HEK293 (cell line): ENCODE results near the gene ZCCHC10.
A peak's percentile ranks its signal among the peaks of the same experiment; 100 is the strongest.

Experiments used
- CTCF ChIA-PET: fragments of 350-600 bp; formaldehyde crosslinking; extraction: SDS; loops from one replicate; lab custom pipeline; 2021; ENCODE audit warnings: antibody characterized with exemption; lab: Yijun Ruan, JAX
- POLR2A ChIA-PET: fragments of 300-600 bp; formaldehyde crosslinking; extraction: SDS; loops from one replicate; lab custom pipeline; 2020; ENCODE audit warnings: antibody characterized with exemption, inconsistent platforms; lab: Yijun Ruan, JAX
- H3K27ac ChIP-seq: fragments of 200-500 bp; sonication (Bioruptor generic); 2 replicates; pipeline ENCODE4 v1.5.1; 2014; ENCODE audit warnings: low read depth, low read length, control low read depth, inconsistent platforms; ENCODE audit errors: extremely low read depth
- H3K36me3 ChIP-seq, 2 experiments: fragments of 200-500 bp in 1 of 2; sonication (Bioruptor generic) in 1 of 2; 1 replicate in 1 of 2; 2 replicates in 1 of 2; pipeline ENCODE4 v1.5.1; 2014 to 2017; ENCODE audit warnings: inconsistent platforms in 2 of 2, low read length in 2 of 2; ENCODE audit not compliant: control insufficient read depth in 2 of 2, insufficient read depth in 1 of 2
- H3K4me1 ChIP-seq: fragments of 200-500 bp; sonication (Bioruptor generic); 2 replicates; pipeline ENCODE4 v1.5.1; 2014; ENCODE audit warnings: mild to moderate bottlenecking, low read length, inconsistent platforms; ENCODE audit not compliant: control insufficient read depth, insufficient read depth
- H3K4me3 ChIP-seq: 2 replicates; pipeline ENCODE4 v1.5.1; 2011; ENCODE audit warnings: low read depth, mild to moderate bottlenecking, control low read depth, low read length, moderate library complexity
- H3K9me3 ChIP-seq: fragments of 200-500 bp; sonication (Bioruptor generic); 2 replicates; pipeline ENCODE4 v1.5.1; 2014; ENCODE audit warnings: low read depth, low read length, inconsistent platforms; ENCODE audit not compliant: control insufficient read depth, insufficient read depth
- FEZF1 ChIP-seq: fragments of 450-650 bp; formaldehyde crosslinking; IDR thresholded peaks from 2 replicates; pipeline ENCODE4 v1.5.1; 2016; ENCODE audit warnings: missing biosample characterization, missing genetic modification characterization
- SALL2 ChIP-seq: fragments of 450-650 bp; formaldehyde crosslinking; IDR thresholded peaks from 2 replicates; pipeline ENCODE4 v1.5.0; 2017; ENCODE audit warnings: missing biosample characterization, mild to moderate bottlenecking, missing genetic modification characterization, borderline replicate concordance
- ZFP41 ChIP-seq: fragments of 450-650 bp; formaldehyde crosslinking; IDR thresholded peaks from 2 replicates; pipeline ENCODE4 v1.5.1; 2016; ENCODE audit warnings: missing biosample characterization, missing genetic modification characterization, borderline replicate concordance
- ZFP69B ChIP-seq: fragments of 450-650 bp; formaldehyde crosslinking; IDR thresholded peaks from 2 replicates; pipeline ENCODE4 v1.5.1; 2016; ENCODE audit warnings: missing biosample characterization, missing genetic modification characterization
- ZNF114 ChIP-seq: fragments of 450-650 bp; formaldehyde crosslinking; IDR thresholded peaks from 2 replicates; pipeline ENCODE4 v1.5.0; 2017; ENCODE audit warnings: missing biosample characterization, missing genetic modification characterization
- ZNF121 ChIP-seq: fragments of 450-650 bp; formaldehyde crosslinking; IDR thresholded peaks from 2 replicates; pipeline ENCODE4 v1.5.1; 2016; ENCODE audit warnings: missing biosample characterization, missing genetic modification characterization
- ZNF140 ChIP-seq: fragments of 450-650 bp; formaldehyde crosslinking; IDR thresholded peaks from 2 replicates; pipeline ENCODE4 v1.5.1; 2016; ENCODE audit warnings: missing biosample characterization, missing genetic modification characterization
- ZNF148 ChIP-seq: fragments of 450-650 bp; formaldehyde crosslinking; IDR thresholded peaks from 2 replicates; pipeline ENCODE4 v1.5.0; 2017; ENCODE audit warnings: missing biosample characterization, missing genetic modification characterization, borderline replicate concordance
- ZNF19 ChIP-seq: fragments of 450-650 bp; formaldehyde crosslinking; IDR thresholded peaks from 2 replicates; pipeline ENCODE4; 2016; ENCODE audit warnings: missing biosample characterization, missing genetic modification characterization, low read depth
- ZNF335 ChIP-seq: fragments of 450-650 bp; formaldehyde crosslinking; conservative IDR thresholded peaks from 2 replicates; pipeline ENCODE4 v1.5.1; 2016; ENCODE audit warnings: missing biosample characterization, missing genetic modification characterization
- ZNF423 ChIP-seq: fragments of 450-650 bp; formaldehyde crosslinking; IDR thresholded peaks from 2 replicates; pipeline ENCODE4 v1.5.1; 2016; ENCODE audit warnings: missing biosample characterization, missing genetic modification characterization
- ZNF473 ChIP-seq: fragments of 450-650 bp; formaldehyde crosslinking; IDR thresholded peaks from 2 replicates; pipeline ENCODE4 v1.5.1; 2017; ENCODE audit warnings: missing biosample characterization, missing genetic modification characterization
- ZNF501 ChIP-seq: fragments of 450-650 bp; formaldehyde crosslinking; IDR thresholded peaks from 2 replicates; pipeline ENCODE4 v1.5.1; 2016; ENCODE audit warnings: missing biosample characterization, missing genetic modification characterization
- ZNF514 ChIP-seq: fragments of 450-650 bp; formaldehyde crosslinking; IDR thresholded peaks from 2 replicates; pipeline ENCODE4 v1.5.1; 2016; ENCODE audit warnings: missing biosample characterization, missing genetic modification characterization
- ZNF558 ChIP-seq: fragments of 450-650 bp; formaldehyde crosslinking; IDR thresholded peaks from 2 replicates; pipeline ENCODE4 v1.5.1; 2016; ENCODE audit warnings: missing biosample characterization, missing genetic modification characterization
- ZNF645 ChIP-seq: fragments of 450-650 bp; formaldehyde crosslinking; IDR thresholded peaks from 2 replicates; pipeline ENCODE4; 2016; ENCODE audit warnings: missing biosample characterization, missing genetic modification characterization
- ZNF670 ChIP-seq: fragments of 450-650 bp; formaldehyde crosslinking; IDR thresholded peaks from 2 replicates; pipeline ENCODE4 v1.5.1; 2016; ENCODE audit warnings: missing biosample characterization, missing genetic modification characterization, low read depth
- ZNF701 ChIP-seq: fragments of 450-650 bp; formaldehyde crosslinking; IDR thresholded peaks from 2 replicates; pipeline ENCODE4 v1.5.1; 2016; ENCODE audit warnings: missing biosample characterization, missing genetic modification characterization
- ZNF76 ChIP-seq: fragments of 450-650 bp; formaldehyde crosslinking; IDR thresholded peaks from 2 replicates; pipeline ENCODE4; 2016; ENCODE audit warnings: low read depth, missing biosample characterization, missing genetic modification characterization, borderline replicate concordance
- TF ChIP-seq, protein P1 (sequence below): fragments of 450-650 bp; formaldehyde crosslinking; IDR thresholded peaks from 2 replicates; pipeline ENCODE4 v1.5.1; 2016; ENCODE audit warnings: missing biosample characterization, missing genetic modification characterization

The ZCCHC10 gene

GRCh38 chr5:133065471-133065870 lies 39.1 kb upstream of the ZCCHC10 start:
- ChIA-PET POLR2A (no interaction called here), CTCF (no interaction called here)
- TF ChIP-seq ZNF114 (tag by site-specific recombination) (no peak), ZFP41 (no peak), ZNF558 (tag by site-specific recombination) (no peak), ZNF645 (no peak), ZNF501 (tag by site-specific recombination) (no peak), ZNF121 (tag by site-specific recombination) (no peak), ZNF473 (tag by site-specific recombination) (no peak)
- TF ChIP-seq, protein P1, sequence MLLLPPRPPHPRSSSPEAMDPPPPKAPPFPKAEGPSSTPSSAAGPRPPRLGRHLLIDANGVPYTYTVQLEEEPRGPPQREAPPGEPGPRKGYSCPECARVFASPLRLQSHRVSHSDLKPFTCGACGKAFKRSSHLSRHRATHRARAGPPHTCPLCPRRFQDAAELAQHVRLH (tag by site-specific recombination) = no peak
- H3K4me1 ChIP-seq = peaks cover 8% of the 10 kb centered on the region
- peaks cover 46 to 59% of the 10 kb centered on the region in 2 experiments for H3K36me3 ChIP-seq
- H3K9me3 ChIP-seq = no peaks in the 10 kb centered on the region
- H3K27ac ChIP-seq = no peak overlapping the region
- H3K4me3 ChIP-seq = no peak overlapping the region

GRCh38 chr5:133063965-133064364 lies 37.6 kb upstream of the ZCCHC10 start:
- Histone ChIP-seq H3K4me1 (peaks cover 8% of the 10 kb centered on the region), H3K4me3 (no peak overlapping the region), H3K36me3 (peaks cover 32 to 44% of the 10 kb centered on the region in 2 experiments), H3K27ac (no peak overlapping the region), H3K9me3 (no peaks in the 10 kb centered on the region)
- TF ChIP-seq ZNF514 (tag by site-specific recombination) (no peak), ZNF423 (tag by site-specific recombination) (no peak)
- ChIA-PET CTCF (interaction anchor here (0.7 kb wide), 1 partner anchor 113 kb away, joined by 3 read pairs; no protein-coding TSS in a partner anchor), POLR2A (interaction anchor here (1.2 kb wide), 1 partner anchor 12 kb away, joined by 6 read pairs; the partner anchor contains the start of gene HSPA4)

GRCh38 chr5:133062276-133062675 lies 35.9 kb upstream of the ZCCHC10 start:
- Histone ChIP-seq H3K9me3 (no peaks in the 10 kb centered on the region), H3K36me3 (peaks cover 19 to 27% of the 10 kb centered on the region in 2 experiments), H3K4me1 (peaks cover 8% of the 10 kb centered on the region), H3K27ac (peak overlapping the region; percentile 31; the same call in 1 of the 2 replicates), H3K4me3 (no peak overlapping the region)
- TF ChIP-seq ZNF140 (tag by site-specific recombination) (0 out of 2 replicates have a peak, but pooled peaks have one; percentile 14), ZNF76 (no peak), ZNF148 (tag by site-specific recombination) (no peak), ZNF670 (tag by site-specific recombination) (no peak), ZNF701 (tag by site-specific recombination) (no peak), ZNF19 (tag by site-specific recombination) (no peak), ZFP69B (tag by site-specific recombination) (no peak), FEZF1 (tag by site-specific recombination) (0 out of 2 replicates have a peak, but pooled peaks have one; percentile 20), SALL2 (tag by site-specific recombination) (no peak), ZNF335 (tag by site-specific recombination) (0 out of 2 replicates have a peak, but pooled peaks have one; percentile 11)
- POLR2A ChIA-PET = no interaction called here
- CTCF ChIA-PET = interaction anchor here (0.7 to 1.4 kb wide), 2 partner anchors 9 to 536 kb away, joined by 3 to 4 read pairs; no protein-coding TSS in a partner anchor
